HG02678 (cell line): ENCODE data around the gene PIP4K2B.
"Not testable (repeated sequence)": the region's sequence is repeated elsewhere in the genome, so short reads cannot be mapped to it uniquely, and the experiment has no call there.

ENCODE experiments used
- ATAC-seq: cut with Tn5 transposase; IDR thresholded peaks from one replicate; pipeline ENCODE4 v1.9.1; 2021; ENCODE audit warnings: mild to moderate bottlenecking, moderate library complexity; ENCODE audit not compliant: unreplicated experiment

Gene PIP4K2B

DNA sequence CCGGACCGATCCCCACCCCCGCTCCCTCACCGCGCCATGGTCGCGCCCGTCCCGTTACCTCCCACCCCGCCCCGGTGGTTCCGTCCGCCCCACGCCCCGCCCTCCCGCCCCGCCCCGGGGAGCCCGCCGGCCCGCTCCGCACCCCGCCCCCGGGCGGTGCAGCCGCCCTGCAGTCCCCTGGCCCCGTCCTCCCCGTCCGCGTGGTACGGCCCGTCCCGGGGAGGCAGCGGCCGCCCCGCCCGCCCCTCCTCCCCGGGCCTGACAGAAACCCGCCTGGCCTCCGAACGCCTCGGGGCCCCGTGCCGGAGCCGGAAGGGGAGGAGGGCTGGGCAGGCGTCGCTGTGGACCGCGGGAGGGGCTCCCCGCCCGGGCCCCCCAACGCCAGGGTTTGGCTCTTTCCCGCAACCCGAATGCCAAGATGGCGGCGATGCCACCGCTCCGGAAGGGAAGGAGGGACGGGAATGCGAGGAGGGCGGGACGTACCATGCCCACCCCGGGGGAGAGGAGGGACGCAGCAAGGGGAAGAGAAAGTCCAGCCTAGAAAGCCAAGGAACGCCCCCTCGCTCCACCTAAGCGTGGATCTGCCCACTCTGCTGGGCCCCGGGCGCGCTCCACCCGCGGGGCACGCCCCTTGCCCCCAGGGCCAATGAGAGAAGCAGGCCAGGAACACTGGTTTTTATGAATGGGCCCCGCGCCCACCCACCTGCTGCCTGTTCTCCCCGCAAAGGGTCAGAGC is at the start of gene PIP4K2B:
Gene PIP4K2B (minus strand): TSS at position 56 of the 736 bp plus-strand sequence. CDS start 132 bp downstream, outside the sequence.
- peak; percentile 82 for ATAC-seq

DNA sequence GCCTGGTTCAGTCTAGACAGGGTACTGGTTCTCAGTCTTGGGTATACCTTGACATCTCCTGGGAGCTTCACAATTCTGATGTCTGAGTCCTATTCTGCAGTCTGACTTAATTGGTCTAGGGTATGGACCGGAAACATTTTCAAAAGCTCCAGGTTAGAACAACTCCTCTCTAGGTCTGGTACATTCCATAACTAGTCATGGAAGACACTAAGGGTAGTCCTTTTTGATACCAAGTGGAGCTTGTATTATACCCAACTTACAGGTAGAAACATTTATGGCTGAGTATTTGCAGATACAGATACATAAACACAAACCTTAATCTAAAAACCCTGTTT is 49.2 kb upstream of the PIP4K2B start:
- no peak for ATAC-seq

DNA sequence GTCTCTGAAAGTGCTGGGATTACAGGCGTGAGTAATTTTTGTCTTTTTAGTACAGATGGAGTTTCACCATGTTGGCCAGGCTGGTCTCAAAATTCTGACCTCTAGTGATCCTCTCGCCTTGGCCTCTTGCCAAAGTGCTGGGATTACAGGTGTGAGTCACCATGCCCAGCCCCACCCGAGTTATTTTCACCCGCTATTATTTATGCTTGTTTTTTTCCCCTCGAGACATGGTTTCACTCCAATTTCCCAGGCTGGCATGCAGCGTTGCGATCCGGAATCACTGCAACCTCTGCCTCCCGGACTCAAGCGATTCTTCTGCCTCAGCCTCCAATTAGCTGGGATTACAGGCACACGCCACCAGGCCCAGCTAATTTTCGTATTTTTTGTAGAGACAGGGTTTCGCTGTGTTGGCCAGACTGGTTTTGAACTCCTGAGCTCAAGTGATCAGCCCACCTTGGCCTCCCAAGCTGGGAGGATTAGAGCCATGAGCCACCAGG is 45.0 kb upstream of the PIP4K2B start:
- no peak for ATAC-seq

DNA sequence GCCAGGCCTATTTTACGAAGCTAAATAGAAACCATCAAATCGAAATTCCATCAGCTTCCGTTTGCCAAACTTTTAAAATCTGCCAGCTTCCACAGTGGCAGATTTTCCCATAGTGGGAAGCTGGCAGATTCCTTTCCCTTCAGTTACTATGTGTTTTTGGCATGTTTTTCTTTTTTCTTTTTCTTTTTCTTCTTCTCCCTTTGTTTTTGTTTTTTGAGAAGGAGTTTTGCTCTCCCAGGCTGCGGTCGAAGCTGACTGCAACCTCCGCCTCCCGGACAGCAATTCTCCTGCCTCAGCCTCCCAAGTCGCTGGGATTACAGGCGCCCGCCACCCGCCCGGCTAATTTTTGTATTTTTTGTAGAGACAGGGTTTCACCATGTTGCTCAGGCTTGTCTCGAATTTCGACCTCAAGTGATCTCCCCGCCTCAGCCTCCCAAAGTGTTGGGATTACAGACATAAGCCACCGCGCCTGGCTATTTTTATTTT is 26.4 kb upstream of the PIP4K2B start:
- ATAC-seq = no peak

DNA sequence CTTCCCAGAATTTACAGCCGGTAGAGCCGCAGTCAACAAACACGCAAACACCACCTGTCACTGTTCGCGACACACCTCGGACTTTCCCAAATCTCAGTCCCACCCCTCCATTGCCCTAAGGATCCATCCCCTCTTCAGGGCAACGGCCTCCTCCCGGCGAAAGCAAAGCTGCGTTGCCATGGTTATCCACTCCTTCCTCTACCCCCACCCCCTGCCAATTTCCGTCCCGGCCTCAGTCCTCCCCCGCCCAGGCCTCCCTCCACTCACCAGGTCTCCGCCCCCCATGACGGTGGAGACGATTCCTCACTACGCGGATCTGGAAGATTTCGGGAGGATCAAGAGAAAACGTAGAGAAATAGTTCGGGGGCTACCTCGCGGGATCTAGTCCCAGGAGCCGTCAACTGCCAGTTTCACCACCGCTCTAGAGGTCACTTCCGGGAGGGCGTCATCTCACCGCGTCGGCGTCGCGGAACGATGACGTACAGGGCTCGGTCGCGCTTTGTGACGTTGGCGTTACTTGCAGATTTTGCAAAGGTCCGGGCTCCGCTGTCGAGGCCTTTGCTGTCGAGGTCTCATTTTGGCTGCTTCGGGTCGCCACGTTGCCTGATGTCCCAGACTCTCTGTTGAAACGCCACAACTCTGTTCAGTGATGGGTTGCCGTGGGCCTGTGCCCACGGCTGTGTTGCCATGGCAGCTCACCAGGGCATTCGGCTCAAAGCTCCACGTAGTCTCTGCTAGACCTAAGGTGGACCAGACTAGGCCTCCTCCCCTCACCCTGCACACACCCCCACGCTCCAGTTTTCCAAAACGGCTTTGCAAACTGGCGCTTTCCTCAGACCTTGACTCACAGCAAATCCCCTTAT is 25.8 kb upstream of the PIP4K2B start, which contains the start of gene CWC25:
Gene CWC25 (minus strand): TSS at position 423 of the 863 bp plus-strand sequence. CDS start 138 bp downstream, at position 285.
- peak; percentile 90 for ATAC-seq

DNA sequence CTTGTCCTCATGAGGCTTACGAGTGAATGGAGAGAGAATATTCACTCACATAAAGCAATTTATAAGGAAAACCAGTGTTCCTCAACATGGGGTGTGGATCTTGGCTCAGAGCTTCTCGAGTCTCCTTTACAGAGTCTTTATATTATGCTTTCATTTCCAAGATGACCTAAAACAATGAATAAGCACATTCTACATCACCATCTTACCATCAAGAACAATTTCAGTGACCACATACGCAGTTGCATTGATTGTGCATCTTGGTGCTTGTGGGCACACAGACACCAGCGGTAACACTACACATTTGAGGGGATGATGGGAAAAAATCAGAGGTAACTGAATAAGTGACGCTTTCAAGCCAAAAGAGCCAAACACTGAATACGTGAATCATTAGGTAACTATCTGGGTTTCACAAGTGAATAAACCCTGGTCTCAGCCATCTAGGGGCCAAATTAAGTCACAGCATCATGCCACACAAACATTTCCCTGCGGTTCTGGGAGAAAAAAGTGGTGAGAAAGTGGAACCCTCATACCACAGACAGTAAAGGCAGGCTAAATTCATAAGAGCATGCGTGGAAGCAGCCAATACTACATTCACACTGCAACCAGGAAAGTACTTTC is 16.3 kb upstream of the PIP4K2B start:
- no peak for ATAC-seq

DNA sequence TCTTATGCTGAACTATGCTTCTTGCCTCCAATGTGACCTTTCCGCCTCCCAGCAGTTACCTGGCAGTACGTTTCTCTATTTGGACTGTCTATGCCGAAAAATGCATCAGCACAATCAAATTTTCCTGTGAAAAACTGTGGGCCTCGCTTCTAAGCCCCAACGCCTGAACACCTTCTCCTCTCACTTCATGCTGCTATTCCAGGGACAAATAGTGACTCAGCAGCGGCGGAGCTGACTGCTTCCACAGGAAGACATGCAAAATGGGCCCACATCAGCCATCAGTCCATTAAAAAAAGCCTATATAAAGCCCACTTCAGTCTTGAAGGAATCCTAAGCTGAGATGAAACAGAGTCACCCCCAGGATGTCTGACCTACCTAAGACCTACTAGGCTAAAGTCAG is 10.5 kb upstream of the PIP4K2B start:
- ATAC-seq = no peak

DNA sequence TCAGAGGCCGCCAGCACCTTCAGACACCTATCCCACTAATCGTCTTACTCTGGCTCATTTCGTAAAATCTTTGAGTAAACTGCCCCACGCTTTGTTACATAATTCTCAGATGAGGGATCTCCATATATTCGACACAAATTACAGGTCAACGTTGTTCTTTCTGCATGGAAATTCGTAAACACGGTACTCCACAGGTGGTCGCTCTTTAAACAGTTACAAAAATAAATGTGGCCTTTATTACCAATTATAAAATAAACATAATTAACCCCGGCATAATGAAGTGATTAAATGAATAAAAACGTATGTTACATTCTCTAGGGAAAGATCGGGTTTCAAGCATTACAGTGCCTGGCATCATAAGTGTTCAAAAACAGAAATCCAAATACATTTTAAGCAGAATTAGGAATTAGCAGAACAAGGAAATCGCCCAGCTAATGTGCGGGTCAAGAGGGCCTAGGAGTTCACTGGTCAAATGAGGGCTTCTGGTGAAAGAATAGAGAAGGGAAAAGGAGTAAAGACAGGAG is 943 bp upstream of the PIP4K2B start:
- ATAC-seq = no peak

DNA sequence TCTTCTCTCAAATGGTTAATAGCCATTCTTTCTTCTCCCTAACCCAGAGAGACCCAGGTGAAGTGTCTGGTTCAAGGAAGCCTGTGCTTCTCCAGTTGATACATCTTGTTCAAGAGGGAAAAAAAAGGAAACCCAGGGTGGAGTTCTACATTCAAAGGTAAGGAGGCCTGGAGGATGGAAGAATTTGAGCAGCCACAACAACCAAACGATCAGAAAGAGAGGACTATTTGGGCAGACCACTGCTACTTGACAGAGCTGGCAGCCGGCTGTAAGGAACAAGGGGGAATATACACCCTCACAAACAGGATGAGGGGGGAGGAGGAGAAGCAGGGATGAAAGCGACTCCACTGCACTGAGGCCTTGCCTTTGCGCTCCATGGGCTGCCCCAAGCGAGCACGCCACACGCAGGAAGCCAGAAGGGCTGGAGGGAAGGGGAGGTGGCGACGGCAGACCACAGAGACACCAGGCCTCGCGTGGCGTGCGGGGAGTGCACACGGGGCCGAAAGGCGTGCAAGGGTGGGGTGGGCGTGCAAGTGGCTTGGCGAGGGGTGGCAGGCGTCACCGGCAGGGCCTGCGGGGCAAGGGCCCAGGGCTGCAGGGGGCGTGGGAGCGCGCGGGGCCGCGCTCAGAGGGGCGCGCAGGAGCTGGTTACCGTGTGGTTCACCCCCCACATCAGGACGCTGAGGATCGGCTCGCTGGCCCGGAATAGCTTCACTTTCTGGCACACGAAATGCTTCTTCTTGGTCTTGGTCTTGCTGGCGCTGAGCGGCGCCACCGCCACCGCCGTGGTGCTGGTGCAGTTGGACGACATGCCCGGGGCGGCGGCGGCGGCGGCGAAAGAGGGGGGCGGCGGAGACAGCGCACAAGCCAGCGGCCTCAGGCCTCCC is 499 bp downstream of the PIP4K2B start:
- ATAC-seq = peak; percentile 20

DNA sequence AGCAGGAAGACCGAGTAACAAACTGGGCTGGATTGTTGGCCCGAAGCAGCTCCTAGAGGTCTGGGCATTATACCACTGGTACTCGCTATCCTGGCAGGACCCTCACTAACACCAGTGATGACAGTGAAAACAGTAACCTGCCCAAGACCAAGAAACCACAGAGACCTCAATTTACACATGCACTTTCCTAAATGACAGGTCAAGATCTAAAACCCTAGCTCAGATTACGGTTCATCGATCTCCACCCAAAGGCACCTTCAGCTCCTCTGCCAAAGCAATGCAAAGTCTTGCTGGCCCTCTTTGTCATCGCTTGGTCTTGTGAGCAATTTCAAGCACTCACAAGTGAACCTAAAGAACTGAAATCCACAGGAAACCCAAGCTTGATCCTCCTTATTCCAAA is 1.5 kb downstream of the PIP4K2B start:
- no peak for ATAC-seq

DNA sequence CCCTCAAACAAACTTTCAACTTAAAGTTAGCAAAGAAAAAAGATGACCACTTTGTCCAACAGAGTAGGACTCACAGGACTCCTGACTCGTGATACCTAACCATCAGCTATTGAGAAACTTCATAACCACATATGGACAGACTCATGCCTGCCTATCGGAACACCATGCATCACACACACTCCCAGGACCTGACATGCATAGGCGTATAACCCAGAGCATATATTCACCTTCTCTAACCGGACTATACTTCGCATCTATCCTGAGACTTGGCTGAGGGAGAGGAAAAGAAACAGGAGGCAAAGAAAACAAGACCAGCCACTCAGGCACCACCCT is 2.2 kb downstream of the PIP4K2B start:
- no peak for ATAC-seq

DNA sequence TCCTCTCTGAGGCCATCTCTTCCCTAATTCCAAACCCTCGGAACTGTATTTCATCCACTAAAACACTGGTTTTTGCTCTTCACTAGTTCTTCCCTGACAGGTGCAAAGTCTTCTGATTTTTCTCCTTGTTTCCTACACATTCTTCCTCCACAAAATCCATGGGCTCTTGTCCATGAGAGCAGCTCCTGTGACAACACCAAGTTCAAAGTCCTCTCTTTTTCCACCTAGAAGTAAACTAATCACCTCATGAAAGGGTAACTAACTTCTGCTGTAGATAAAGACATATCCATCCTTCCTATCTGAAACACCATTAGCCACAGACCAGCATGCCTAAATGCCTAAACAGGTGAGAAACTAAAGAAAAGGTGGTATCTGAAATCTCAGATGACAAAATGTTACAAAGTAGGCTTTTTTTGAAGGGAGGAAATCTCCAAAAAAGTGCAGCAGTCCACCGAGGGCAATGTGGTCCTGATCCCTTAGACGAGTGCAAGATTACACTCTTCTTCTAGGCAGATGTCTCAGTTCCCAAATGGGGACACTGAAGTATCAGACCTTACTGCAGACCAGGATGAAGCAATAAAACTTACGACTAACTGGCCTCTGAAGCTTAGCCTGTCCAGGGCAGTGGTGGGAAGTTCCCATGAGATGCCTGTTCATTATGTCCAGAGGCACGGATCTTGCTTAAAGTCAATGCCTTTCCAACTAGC is 2.8 kb downstream of the PIP4K2B start:
- no peak for ATAC-seq

DNA sequence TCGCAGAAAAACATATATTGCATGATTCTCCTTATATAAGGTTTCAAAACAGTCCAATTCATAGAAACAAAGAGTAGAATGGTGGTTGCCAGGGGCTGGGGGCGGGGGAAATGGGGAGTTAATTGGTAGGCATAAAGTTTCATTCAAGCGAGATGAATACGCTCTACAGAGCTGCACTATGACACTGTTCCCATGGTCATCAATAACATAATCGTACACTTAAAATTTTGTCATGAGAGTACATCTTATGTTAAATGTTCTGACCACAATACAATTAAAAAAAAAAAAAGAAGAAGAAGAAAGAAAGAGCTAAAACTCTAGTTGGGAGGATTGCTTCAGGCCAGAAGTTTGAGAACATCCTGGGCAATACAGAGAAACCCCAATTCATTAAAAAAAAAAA is 5.1 kb downstream of the PIP4K2B start:
- ATAC-seq = no peak

DNA sequence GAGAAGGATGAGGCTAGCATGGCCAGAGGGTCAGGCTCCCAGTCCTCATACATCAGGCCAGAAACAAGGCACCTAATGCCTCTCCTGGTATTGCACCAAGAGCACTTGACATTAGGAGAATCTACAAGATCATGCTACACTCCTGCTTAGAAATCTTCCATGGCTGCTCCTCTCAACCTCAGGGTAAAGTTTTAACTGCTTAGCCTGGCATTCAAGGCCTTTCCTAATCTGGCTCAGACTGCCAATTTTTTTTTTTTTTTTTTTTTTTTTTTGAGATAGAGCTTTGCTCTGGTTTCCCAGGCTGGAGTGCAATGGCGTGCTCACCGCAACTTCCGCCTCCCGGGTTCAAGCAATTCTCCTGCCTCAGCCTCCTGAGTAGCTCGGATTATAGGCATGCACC is 8.2 kb downstream of the PIP4K2B start:
- no peak for ATAC-seq

DNA sequence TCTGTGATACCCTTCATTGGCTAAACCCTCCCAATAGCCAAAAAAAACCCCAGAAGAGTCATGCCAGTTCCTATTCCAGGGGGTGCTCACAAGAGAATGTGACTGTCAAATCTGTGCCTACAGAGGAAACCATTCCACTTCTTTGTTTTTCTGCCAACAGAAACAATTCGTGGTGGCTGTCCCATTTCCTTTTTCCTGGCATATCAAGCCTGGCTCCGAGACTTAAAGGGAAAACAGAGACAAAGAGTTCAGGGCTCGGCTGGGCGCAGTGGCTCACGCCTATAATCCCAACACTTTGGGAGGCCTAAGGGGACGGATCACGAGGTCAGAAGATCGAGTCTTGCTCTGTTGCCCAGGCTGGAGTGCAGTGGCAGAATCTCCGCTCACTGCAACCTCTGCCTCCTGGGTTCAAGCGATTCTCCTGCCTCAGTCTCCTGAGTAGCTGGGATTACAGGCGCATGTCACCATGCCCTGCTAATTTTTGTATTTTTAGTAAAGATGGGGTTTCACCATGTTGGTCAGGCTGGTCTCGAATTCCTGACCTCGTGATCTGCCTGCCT is 9.1 kb downstream of the PIP4K2B start:
- not testable (repeated sequence) for ATAC-seq

DNA sequence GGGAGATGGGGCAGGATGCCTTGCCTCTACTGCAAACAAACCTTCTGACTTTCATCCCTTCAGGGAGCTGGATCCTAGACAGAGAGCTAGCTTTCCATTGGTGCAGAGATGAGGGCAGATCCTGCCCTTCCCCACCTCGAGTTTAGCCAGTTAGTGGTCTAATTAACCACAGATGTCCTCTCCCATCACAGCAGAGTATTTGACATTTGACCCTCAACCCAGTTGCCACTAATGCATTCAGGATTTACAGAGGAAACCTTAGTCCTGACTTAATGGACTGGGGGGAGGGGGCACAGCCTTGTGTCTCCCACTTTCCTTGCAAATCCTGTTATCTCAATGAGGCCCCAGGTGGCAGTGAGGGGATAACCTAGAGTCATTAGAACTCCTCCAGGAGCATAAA is 10.2 kb downstream of the PIP4K2B start:
- no peak for ATAC-seq

DNA sequence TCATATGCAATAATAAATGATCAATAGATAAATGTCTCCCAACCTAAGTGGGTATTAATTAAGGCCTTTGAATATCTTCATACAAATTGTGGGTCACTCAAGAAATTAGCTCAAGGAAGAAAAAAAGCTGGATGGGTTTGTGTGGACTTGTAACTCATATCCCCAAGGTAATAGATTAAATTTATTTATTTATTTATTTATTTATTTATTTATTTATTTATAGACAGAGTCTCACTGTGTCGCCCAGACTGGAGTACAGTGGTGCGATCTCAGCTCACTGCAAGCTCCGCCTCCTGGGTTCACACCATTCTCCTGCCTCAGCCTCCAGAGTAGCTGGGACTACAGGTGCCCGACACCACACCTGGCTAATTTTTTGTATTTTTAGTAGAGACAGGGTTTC is 11.4 kb downstream of the PIP4K2B start:
- ATAC-seq = not testable (repeated sequence)

DNA sequence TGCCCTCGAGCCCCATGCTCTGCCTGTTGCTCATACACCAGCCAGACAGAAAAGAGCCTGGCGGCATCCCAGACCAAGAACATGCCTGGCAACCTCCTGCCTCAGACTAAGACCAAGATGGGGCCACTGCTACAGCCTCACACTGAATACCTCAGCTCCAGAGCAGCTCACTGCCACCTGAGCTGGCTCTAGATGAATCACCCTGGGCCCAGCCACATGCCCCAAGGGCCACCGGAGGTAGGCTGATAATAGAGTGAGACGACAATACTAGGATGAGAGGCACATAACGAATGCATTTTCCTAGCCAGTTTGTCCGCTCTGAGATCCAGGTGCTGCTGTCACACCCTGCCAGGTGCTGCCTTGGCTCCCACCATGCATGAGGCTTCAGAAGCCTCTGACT is 13.0 kb downstream of the PIP4K2B start:
- no peak for ATAC-seq

DNA sequence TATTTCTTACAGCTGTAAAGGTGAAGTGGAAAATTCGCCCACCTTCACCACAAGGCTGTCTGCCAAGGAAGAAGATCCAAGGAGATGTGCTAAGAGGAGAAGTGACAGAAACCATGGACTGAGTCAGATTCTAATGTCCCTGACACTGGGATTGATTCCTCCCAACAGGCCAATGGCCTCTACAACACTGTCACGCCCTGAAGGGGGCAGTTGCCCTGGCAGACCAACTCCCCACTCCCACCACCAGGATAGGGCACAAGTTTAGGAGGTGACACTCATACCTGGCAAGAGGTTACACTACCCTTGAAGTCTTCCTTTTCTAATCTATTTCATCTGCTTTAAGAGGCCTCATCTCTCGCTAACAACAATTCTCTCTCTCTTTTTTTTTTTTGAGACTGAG is 16.1 kb downstream of the PIP4K2B start:
- no peak for ATAC-seq
